ENCODE measurements around the gene TRANK1.

The TRANK1 gene

DNA sequence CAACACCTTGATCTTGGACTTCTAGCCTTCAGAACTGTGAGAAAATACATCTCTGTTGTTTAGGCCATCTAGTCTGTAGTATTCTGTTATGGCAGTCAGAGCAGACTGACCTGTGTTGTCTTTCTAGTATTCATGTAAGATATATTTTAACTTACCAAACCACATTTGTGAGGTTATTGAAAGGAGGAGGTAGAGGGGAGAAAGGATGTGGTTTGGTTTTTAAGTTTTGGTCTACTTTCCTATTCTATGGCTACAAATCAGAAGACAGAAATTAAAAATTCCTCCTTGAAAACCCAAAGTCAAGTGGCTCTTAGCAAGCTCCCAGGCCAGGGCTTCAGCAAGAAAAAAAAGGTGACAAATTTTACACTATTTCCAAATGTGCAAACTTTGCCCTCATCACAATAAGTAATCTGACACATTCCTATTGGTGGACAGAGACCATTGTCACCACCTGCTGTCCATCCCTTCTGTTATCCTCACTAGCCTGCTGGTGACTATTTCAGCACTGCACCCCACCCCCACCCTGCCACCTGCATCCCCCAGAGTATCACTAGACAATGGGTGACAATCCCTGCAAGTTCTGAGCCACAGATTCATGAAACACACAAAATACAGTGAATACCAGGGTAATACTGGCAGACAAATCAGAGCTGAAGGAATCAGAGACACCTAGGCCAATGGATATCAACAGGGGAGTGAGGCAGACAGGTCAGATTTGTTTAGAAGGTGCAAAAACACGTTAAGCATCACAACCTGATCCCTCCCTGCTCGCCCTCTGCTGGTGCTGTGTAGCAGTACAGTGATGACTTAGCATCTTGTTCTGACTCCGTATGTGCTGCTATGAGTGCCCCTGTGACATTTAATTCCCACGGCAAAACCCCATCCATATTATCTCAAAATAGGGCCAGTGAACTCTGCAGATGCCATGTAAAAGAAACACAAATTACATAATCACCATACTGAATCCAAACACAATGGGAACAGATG, 101.5 kb downstream of the TRANK1 start:
- peak; percentile 47 for DNase-seq (ENCODE audit: low spot score)

DNA sequence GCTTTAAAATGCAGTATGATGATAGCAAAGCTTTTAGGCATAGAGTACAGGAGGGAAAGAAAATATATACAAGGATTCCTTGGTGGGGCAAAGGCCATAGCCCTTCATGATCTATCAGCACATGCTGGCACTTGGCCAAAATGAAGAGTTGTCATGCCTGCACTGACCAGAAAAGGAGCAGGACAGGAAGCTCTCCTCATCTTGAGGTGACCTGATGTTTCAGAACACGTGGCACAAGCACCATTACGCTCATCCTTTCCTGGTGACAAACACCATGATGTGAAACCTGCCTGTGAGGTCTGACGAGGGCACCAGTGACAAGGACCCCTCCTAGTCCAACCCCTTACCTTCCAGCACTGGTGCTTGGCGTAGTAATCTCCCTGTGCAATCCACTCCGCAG, 102.6 kb downstream of the TRANK1 start:
- no peak for DNase-seq (ENCODE audit: low spot score)

DNA sequence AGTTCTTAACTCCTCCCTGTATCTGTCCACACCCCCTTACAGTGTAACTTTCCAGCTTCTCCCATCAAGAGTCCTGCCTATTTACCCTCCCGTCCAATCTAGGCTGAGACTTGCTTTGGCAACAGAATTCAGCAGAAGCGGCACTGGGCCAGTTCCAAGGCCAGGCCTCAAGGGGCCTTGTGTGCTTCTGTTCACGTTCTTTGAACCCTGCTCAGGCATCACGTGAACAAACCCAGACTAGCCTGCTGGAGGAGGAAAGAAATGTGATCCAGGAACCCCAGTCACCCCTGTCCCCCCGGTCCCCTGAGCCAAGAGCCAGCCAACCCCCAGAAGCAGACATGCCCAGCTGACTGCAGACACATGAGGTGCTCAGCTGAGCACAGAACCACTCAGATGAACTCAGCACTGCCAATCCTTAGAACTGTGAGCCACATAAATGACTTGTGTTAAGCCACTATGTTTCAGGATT, 104.4 kb downstream of the TRANK1 start:
- no peak for DNase-seq (ENCODE audit: low spot score)

DNA sequence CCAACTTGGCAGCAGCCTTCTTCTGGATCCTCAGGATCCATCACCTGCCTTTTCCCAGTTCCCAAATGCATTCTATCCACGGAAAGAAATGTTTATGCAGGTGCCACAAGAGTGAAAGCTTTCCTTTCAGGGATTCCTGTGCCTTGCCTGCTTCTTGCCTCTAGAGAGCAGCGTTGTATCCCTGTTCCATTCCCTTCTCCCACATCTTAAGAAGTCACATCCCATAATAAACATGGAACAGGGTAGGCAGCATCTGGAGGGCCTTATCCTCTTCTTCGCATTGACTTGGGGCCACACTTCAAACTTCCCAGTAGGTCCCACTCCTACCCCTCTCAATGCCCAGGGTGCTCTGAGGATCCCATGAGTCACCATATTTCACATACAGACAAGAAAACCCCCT, 107.8 kb downstream of the TRANK1 start:
- DNase-seq (ENCODE audit: low spot score): no peak

DNA sequence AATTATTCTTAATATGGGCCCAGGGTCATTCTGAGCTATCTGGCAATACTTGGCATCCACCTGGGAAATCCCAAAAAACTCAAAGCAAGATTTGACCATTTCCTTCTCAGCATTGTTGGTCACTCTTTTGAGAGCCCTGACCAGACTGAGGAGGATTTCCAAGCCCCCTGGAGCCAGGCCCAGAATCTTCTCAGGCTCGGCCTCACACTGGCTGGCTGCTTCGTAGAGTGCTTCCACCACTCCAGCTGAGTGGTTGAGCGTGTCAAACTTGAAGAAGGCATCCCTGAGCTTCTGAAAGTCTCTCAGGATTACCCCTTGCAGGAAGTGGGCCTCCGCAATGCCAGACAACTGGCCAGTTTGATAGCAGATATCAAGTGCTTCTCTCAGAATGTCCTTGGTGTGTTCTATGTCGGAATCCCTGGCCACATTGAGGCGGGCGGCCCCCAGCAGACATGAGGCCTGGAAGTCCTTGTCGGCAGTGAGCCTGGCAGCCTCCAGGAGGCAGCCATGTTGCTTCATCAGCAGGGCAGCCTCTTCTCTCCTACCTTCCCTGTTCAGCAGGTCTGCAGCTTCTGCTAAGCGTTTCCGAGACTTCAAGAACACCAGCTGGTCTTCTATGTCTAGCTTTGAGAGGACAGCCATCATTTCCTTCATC, 111.6 kb downstream of the TRANK1 start:
- no peak for DNase-seq (ENCODE audit: low spot score)

DNA sequence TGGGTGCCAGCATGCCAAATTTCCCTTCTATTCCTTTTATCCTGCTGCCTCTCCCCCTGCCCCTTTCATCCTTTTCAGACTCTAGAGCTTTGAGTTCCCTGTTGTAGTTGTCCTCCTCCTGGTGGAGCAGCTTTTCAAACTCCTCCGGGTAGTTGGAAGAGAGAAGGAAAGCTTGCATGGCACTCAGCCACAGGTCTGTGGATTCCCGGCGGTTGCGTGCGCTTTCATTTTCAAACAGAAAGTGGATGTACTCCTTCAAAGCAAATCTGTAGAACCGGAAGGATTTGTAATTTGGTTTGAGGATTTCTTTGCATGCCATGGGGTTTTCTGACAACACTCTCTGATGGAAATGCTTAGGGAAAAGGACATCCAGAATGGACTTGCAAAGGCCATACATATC, 112.4 kb downstream of the TRANK1 start:
- DNase-seq (ENCODE audit: low spot score): no peak

DNA sequence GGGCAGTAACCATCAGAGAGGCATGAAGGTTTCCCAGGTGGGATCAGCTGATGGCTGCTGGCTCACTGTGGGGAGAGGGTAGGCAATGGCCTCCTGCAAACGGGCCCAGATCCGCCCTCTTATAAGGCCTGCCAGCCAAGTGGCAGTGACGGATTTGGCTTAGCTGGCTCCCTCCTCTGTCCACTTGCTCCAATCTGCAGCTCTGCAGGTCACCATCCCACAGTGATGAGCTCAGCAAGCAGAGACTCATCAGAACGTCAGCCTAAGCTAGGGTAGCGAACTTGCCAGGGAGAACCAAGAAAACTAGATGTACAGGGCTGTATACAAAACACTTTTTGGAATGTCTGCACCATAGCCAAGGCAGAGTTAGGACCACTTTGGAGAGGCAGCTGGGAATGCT, 117.7 kb downstream of the TRANK1 start:
- no peak for DNase-seq (ENCODE audit: low spot score)

DNA sequence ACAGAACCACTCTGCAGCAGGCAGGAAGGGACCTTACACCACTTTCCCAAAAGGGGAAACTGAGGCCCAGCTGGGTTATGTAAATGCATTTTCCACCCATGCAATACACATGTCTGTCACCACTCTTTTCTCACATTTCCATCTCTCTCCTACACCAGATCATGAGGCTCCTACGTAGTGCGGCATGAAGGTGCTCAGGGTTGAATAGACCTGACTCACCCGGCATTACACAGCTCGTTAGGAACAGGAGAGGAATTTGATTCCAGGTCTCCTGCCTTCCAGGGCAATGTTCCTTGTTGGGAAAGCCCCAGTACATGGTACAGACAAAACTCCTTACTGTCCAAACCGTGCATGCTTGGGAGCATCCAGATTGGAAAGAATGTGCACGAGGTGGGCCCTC, 118.6 kb downstream of the TRANK1 start:
- no peak for DNase-seq (ENCODE audit: low spot score)

DNA sequence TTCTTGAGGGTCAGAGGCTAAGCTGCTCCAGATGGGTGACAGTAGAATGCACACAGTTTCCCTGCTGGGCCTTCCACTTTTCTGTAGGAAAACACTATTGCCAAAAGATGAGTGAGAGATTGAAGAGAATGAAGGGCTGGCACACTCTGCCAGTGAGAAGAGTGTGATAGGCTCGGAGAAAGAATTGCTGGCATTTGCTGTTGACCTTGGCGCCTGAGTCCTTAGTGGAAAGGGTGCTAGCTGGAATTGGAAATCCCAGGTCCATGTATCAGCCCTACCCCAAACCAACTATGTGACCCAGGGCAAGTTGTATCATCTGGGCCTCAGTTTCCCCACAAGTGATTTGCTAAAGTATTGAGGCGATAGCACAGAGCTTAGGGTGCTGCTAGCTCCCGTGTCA, 120.4 kb downstream of the TRANK1 start:
- no peak for DNase-seq (ENCODE audit: low spot score)

DNA sequence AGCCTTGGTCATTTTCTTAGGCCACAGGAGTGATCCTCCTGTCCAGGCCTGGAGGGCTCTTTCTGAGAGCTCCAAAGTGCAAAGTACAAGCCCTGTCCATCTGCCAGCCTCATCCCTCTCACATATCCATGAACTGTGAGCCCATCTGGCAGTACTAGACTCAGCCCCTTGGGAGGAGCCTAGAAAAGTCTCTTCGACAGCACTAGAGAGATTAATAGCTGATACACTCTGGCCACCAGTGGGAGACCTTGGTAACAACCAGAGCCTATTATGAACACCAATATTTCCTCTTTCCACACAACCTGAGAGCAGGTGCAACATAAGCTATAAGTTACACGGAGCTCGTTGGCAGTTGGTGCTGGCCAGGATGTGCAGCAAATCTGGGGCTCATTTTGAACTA, 121.0 kb downstream of the TRANK1 start:
- no peak for DNase-seq (ENCODE audit: low spot score)

DNA sequence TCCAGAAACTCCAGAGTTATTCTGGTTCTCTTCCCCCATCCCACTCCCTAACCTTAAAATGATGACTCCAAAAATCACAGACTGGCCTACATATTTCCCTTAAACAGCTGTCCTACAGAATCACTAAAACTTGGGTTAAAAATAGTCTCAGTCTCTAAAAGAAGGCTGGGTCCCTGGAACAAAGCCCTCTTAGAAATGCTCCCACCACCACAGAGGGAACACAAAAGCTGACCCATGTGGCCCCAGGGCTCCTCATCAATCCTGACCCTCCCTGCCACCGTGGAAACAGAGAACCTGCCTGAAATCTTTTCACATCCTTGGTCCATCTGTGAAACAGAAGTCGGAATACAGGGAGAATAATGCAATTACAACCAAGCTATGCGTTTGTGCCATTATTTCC, 124.8 kb downstream of the TRANK1 start:
- DNase-seq (ENCODE audit: low spot score): no peak

DNA sequence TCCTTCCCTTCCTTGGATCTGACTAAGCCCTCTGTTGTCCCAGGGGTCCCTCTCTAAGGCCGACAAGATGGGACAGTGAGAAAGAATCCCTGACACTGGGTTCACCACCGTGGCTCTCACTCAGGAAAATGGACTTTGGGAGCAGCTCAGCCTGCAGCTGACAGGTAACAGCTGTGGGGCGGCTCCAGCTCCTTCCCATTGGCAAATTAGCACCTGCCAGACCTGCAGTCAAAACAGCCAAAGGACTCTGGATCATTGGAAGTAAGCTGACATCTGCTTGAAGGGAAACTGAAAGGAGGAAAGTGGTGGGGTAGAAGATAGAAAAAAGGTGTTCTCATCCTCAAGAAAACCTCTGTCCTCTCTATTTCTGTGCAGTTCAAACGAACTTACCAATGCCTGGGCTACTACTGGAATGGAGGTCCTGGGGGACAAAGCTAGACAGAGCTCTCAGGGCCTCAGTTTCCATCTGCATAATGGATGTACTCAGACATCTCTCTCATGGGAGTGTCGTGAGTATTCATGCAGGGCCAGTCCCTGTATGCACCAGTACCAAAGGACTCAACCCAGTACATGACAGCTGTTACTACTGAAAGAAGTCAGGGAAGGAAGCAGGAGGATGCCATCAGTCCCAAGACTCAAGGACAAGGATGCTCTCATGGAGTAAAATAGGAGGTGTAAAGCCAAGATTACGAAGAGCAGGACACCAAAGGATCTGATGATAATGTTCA, 126.9 kb downstream of the TRANK1 start:
- DNase-seq (ENCODE audit: low spot score): no peak

DNA sequence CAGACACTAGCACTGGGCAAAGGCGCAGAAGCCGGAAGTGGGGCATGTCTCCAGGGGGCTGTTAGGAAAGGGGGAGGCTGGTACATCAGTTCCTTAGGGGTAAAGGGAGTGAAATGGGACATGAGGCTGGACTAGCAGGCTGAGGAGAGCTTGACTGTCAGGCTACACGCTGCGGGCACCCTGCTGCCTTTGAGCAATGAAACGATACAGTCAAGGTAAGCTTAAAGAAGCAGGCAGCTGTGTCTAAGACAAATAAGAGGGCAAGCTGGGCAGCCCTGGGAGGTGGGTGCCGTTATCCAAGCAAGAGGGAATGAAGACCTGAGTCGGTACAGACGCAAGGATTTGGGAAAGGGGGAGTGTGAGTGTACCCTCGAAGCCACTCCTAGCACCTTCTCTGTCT, 129.5 kb downstream of the TRANK1 start:
- DNase-seq (ENCODE audit: low spot score): no peak

DNA sequence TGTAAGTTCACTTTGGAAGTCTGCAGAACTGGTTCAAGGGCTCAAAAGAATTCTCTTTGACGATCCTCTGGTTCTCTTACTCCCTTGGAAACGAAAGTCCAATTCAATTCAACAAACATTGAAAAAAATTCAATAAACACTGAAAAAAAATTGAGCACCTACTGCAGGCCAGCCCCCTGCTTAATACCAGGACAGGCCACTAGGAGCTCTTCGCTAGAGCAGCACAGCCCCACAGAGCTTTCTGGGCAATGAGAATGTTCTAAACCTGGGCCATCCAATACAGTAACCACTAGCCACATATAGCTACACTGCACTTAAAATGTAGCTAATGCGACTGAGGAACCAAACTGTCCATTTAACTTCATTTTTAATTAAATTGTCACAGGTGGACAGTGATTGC, 130.1 kb downstream of the TRANK1 start:
- DNase-seq (ENCODE audit: low spot score): no peak

DNA sequence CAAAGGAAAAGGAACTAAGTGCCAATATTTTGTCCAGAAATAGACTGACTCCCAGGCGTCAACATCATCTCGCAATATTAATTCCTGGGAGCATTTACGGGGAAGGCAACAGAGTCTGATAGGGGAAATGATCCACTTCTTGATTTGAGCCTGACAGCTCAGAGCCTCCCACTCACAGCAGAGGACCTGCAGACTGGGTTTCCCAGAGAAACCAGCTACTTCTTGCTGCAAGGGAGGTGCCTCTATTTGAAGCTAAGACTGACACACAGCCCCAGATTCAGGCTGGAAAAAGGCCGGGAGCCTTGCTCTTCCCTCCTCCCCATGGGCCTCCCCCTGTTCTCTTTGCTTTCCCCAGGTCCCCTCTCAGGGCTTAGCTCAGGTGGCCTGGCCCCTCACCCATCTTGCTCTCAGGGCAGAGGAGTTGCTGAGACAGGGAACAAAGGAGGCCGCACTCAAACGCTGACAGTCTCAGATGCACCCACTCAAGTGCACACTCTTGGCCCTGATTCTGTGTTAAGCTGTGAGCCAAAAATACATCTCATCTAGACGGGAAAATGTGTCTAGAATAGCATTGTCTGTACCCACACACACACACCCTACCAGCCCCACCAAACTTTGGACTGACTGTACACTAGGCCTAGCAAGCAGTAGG, 130.7 kb downstream of the TRANK1 start:
- no peak for DNase-seq (ENCODE audit: low spot score)

DNA sequence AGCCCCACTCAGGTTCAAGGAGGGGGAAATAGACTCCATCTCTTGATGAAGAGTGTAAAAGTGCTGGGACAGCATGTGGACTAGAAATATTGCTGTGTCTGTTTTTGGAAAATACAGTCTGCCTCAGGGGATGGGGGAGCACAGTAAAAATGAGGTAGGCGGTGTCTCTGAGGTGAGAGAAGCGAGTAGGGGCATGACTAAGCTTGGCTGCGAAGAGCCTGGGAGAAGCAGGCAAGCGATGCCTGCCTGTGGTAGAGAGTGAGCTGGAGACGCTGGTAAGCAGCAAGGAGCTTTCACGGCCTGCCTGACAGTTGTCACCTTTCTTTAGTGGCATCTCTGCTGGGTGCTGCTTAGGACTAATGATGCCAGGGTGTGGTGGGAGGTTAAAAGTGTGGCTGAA, 131.5 kb downstream of the TRANK1 start:
- DNase-seq (ENCODE audit: low spot score): no peak

DNA sequence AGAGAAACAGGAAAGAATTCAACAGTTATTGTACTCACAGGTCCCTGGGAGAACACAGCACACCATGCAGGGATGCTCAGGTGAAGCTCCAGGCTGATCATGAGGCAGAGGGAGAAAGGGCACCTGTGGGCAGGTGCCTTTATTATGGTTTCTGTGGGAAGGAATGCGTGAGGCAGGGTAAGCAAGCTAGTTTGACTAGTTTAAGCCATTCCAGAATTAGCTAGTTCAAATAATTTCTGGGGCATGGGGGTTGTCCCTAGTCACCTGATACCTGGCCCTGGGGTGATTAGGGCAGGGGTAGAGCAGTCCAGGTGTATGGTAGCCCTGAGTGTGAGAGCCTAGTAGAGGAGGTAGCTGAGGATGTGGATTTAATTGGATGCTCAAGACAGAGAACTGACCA, 132.6 kb downstream of the TRANK1 start:
- DNase-seq (ENCODE audit: low spot score): no peak

DNA sequence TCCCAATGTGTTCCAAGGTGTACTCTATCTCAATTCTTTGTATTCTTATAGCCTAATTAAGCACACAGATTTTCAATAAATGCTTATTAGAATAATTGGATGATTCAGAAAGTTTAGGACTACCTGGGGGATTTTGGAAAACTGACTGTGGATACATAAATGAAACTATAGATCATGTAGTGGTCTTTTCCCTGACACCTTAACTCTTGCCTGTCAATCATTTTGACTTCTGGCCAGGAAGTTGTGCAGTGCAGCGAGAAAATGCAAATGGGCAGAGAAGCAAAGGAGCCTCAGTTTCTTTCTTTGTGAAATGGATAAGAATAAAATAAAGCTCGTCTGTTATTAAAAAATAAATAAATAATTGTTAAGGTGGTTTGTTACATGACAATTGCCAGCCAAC, 133.1 kb downstream of the TRANK1 start:
- DNase-seq (ENCODE audit: low spot score): no peak

DNA sequence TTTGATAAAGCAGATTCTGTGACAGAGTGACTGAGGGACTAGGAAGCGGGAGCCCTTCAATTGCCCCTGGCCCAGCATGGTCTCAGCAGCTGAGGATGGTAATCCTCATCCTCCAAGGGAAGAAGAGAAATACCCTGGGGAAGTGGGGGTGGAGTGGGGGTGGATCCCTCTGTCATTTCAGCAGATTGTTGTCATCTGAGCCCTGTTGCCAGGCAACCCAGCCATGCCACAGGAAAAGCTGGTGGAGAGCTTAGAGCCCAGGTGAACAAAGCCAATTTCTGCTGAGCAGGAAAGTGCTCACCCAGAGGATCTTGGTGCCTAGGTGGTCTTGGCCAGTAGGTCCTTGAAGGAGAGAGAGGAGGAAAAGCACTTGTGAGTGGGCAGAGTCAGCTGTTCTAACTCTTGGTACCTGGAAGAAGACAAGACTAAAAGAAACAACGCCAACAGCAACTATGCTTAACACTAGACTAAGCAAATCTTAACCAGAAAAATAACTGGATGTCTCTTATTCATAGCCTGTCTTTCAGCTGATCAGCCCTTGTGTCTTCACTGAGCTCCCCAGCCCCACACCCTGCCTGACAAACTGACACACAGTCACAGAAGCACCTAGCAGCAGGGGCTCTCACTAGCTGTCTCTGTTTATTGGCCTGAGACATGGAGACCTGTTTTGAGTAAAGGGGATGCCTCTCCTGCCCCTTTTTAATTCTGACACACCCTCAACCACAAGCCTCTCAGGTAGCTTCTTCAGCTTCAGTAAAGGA, 140.4 kb downstream of the TRANK1 start:
- no peak for DNase-seq (ENCODE audit: low spot score)

DNA sequence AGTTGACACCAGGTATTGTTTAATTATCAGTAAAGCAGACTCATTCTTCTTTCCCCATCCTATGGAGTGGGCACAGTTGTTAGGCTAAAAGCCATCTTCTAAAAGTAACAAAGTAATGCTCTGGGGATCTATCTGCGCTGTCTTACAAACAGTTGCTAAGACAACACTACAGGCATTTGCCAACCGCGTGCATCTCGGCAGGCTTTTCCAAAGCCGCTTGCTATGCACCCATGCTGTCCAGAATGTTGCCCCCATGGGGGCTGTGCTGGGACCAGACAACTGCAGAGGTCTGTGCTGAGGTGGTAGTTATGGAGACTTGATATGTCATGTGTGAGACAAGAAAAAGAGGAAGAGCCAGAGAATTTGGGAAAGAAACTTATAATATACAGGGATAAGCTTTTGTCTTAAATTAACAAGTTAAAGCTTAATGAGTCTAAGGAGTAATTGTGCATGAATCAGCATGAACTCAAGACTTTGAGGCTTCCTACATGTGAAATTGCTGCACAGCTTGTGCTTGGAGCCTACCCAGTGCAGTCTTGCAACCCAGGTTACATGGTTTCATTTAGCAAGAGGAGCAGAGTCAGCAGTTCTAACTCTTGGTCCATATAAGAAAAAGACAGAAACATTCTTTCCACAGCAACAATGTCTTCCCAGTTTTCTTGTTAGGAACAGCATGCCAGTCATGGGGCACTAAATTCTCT, 141.6 kb downstream of the TRANK1 start:
- no peak for DNase-seq (ENCODE audit: low spot score)

All from GM03348 (cell line).